Bronchial epithelial cell (primary cell): Measurements from ENCODE around the gene KIF1A. TPM values are rescaled to one million over a fixed set of nuclear protein-coding genes. Genes with fewer than 3 reads are reported as not detected.

Experiments used
- DNase-seq: peaks from one replicate; pipeline ENCODE4 v3.0.0-alpha.2; 2010; ENCODE audit warnings: low read depth
- FAIRE-seq: peaks from 2 replicates; lab custom pipeline; 2011; peaks lifted over from hg19 to GRCh38; lab: Jason Lieb, UNC
- H3K27me3 ChIP-seq: 2 replicates; pipeline ENCODE4 v1.5.1; 2011; ENCODE audit warnings: low read length; ENCODE audit not compliant: control insufficient read depth, insufficient read depth
- H3K36me3 ChIP-seq: 2 replicates; pipeline ENCODE4 v1.5.1; 2011; ENCODE audit warnings: low read length; ENCODE audit not compliant: control insufficient read depth, insufficient read depth
- H3K4me3 ChIP-seq: 2 replicates; pipeline ENCODE4 v1.5.1; 2011; ENCODE audit warnings: mild to moderate bottlenecking, low read depth, low read length, control low read depth
- total RNA-seq: library from RNA; depleted of rRNA; stranded (reverse); fragments of >200 nt; gene quantifications from 2 replicates; pipeline ENCODE4 v1.2.1, GENCODE V29; 2014
- TF ChIP-seq, protein P1 (sequence below): IDR thresholded peaks from 2 replicates; pipeline ENCODE4 v1.5.1; 2011; ENCODE audit warnings: mild to moderate bottlenecking, moderate library complexity, low read length, control low read depth, inconsistent platforms; ENCODE audit not compliant: insufficient read depth, severe bottlenecking

KIF1A gene
- total RNA-seq, 1 donor from 2014 or later: not detected

DNA sequence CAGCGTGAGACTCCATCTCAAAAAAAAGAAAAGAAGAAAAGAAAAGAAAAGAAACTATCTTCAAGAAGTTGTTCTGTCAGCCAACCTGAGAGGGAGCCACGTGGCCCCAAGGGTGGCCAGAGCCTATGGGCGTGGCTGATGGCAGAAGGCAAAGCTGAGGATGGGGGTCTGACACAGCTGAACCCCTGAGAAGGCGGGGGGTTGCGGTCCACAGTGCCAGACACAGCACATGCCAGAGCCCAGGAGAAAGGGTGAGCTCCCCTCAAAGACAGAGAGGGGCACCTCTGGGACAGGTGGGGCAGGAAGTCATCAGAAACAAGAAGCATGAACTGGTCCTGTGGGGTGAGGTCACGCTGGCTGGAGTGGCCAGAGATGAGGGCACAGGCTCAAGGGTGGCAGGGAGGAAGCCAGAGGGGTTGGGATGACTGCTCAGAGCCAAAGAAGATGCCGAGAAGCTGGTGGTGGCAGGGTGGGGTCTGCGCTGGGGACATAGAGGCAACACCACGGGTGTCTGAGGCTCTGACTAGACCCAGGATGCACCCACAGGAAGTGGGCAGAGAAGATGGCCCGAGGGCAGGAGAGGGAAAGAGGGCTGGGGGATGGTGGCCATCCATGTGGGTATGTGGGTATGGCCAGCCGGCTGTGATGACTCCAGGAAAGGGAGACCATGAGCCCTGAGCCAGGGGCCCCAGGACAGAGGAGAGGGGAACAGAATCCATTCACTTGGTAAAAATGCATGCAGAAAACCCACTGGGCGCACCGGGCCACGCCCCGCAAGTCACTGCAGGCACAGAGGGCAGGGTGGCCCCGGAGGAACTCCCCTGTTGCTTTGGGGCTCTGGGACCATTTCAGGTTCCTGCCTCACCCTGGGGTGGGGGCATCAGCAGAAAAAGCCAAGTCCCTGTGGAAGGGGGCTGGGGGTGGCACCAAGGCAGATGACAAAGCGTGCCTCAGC, 8.4 kb downstream of the KIF1A start:
- Histone ChIP-seq H3K4me3 (no peak overlapping the region), H3K36me3 (no peaks in the 10 kb centered on the region), H3K27me3 (no peaks in the 10 kb centered on the region)
- FAIRE-seq: no peak
- TF ChIP-seq, protein P1, sequence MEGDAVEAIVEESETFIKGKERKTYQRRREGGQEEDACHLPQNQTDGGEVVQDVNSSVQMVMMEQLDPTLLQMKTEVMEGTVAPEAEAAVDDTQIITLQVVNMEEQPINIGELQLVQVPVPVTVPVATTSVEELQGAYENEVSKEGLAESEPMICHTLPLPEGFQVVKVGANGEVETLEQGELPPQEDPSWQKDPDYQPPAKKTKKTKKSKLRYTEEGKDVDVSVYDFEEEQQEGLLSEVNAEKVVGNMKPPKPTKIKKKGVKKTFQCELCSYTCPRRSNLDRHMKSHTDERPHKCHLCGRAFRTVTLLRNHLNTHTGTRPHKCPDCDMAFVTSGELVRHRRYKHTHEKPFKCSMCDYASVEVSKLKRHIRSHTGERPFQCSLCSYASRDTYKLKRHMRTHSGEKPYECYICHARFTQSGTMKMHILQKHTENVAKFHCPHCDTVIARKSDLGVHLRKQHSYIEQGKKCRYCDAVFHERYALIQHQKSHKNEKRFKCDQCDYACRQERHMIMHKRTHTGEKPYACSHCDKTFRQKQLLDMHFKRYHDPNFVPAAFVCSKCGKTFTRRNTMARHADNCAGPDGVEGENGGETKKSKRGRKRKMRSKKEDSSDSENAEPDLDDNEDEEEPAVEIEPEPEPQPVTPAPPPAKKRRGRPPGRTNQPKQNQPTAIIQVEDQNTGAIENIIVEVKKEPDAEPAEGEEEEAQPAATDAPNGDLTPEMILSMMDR: no peak
- DNase-seq: no peak

DNA sequence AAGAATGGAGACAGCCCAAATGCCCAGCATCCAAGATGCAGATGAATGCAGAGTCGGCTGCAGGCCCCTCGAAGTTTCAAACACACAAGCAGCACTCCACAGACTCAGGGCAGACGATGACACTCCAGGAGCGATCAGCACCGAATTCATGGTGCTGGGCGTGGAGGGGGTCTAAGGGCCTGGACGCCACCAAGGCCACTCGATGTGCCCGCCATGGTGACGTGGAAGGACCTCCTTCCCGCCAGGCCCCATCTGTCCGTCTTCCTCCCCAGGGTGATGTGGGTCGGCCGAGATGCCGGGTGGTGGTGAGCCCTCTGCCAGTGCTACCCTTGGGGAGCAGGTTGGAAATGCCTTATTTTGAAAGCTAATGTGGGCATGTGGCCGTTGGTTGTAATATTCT, 9.4 kb downstream of the KIF1A start:
- no peaks in the 10 kb centered on the region for H3K27me3 ChIP-seq
- DNase-seq: no peak

DNA sequence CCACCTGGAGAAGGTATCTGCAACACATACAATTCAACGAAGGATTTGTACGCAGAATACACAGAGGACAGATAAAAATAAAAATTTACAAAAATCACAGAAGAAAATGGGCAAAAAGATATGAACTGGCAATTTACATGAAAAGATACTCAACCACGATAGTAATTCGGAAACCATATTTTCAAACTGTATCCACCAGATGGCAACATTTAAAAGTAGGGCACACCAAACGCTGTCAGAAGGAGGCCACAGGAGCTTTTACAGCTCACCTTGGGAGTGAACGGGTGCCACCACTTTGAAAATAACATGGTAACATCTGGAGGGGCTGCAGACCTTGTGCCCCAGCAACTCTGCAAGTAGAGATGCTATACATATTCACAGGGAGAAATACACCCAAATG, 9.8 kb downstream of the KIF1A start:
- TF ChIP-seq, protein P1: no peak
- Histone ChIP-seq H3K4me3 (no peak overlapping the region), H3K36me3 (no peaks in the 10 kb centered on the region), H3K27me3 (no peaks in the 10 kb centered on the region)
- no peak for FAIRE-seq
- DNase-seq: no peak

More for the DNA sequence above, 9.4 kb downstream of the KIF1A start:
- no peak for FAIRE-seq
- no peaks in the 10 kb centered on the region for H3K36me3 ChIP-seq
- TF ChIP-seq, protein P1: no peak
- no peak overlapping the region for H3K4me3 ChIP-seq

DNA sequence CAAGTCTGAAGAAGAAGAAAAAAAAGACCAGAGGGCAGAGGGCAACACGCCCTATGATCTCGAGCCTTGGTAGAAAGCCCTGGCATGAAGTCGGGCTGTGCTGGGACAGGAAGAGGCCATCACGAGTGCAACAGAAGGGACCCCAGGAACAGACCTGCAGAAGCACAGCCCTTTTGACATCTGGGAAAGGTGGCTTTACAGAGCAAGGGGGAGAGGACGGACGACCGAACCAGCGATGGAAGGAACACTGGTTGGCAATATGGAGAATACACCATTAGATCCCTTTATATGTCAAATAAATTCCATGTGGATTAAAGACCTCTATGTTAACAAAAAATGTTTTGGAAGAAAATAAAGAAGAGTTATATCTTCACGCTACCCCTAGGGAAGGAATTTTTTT, 10.7 kb downstream of the KIF1A start:
- FAIRE-seq (no peak), DNase-seq (no peak)
- no peak overlapping the region for H3K4me3 ChIP-seq
- H3K36me3 ChIP-seq: no peaks in the 10 kb centered on the region
- TF ChIP-seq, protein P1: no peak
- no peaks in the 10 kb centered on the region for H3K27me3 ChIP-seq

DNA sequence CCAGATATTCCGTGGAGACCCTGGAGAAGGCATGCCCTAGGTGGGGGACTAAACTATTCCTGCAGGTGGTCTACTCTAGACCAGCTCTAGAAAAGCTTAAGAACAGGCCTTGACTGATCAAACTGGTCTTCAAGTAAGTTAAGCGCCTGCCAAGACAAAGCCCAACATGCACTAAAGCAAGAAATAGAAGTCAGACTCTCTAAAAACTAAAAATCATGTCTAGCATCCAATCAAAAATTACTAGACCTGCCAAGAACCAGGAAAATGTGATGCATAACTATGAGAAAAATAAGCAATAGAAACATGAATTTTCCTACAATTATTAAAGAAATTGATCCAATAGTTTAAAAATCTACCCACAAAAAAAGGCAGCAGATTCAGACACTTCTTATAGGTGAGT, 13.6 kb downstream of the KIF1A start:
- Histone ChIP-seq H3K4me3 (no peak overlapping the region), H3K27me3 (peaks cover 4% of the 10 kb centered on the region), H3K36me3 (no peaks in the 10 kb centered on the region)
- FAIRE-seq (no peak), DNase-seq (no peak)
- TF ChIP-seq, protein P1: no peak
